Body of pancreas (tissue), 4 donors: ENCODE results near the gene EZH1.
A peak's percentile ranks its signal among the peaks of the same experiment; 100 is the strongest.

ENCODE experiments used
- CTCF ChIP-seq, 7 experiments: fragments of 450-650 bp in 4 of 7; fragments of 200-600 bp in 3 of 7; sonication (generic) in 3 of 7; IDR thresholded peaks; one replicate each; pipeline ENCODE4 v1.5.1; 2016 to 2019; ENCODE audit warnings: antibody characterized with exemption in 7 of 7
- POLR2A ChIP-seq, 3 donors: fragments of 450-650 bp; IDR thresholded peaks; one replicate each; pipeline ENCODE4 v1.6.1; 2016; ENCODE audit warnings: antibody characterized with exemption in 3 of 3, mild to moderate bottlenecking in 2 of 3

GRCh38 chr17:42677921-42678781, 66.7 kb downstream of the EZH1 start:
- TF ChIP-seq CTCF (IDR thresholded peaks at IDR 0.05) (peak in 1 of 7 experiments; percentile 2), POLR2A (IDR thresholded peaks at IDR 0.05) (peak in 2 of 3 donors; percentile 62 to 68)
